ACC112 (cell line): ENCODE measurements around the gene TMC8.

Source experiments
- H2AFZ ChIP-seq: fragments of 200-600 bp; sonication (generic); one replicate; pipeline ENCODE4 v1.6.0; 2017; ENCODE audit warnings: antibody characterized with exemption, low read length; ENCODE audit not compliant: unreplicated experiment
- H3K27ac ChIP-seq: fragments of 200-600 bp; sonication (generic); 2 replicates; pipeline ENCODE4 v1.5.1; 2014; ENCODE audit warnings: low read depth, mild to moderate bottlenecking, antibody characterized with exemption, low read length, moderate library complexity
- H3K27me3 ChIP-seq: fragments of 200-600 bp; sonication (generic); 2 replicates; pipeline ENCODE4 v1.6.1; 2014; ENCODE audit warnings: mild to moderate bottlenecking, antibody characterized with exemption, low read length, moderate library complexity, mixed read lengths; ENCODE audit not compliant: insufficient read depth
- H3K36me3 ChIP-seq: fragments of 200-600 bp; sonication (generic); 2 replicates; pipeline ENCODE4 v1.6.1; 2016; ENCODE audit warnings: mild to moderate bottlenecking, antibody characterized with exemption, low read length, moderate library complexity, mixed read lengths; ENCODE audit not compliant: insufficient read depth
- H3K4me1 ChIP-seq: fragments of 200-600 bp; sonication (generic); one replicate; pipeline ENCODE4 v1.6.1; 2016; ENCODE audit warnings: low read length, mixed read lengths; ENCODE audit not compliant: insufficient read depth, unreplicated experiment, control insufficient read depth
- H3K4me3 ChIP-seq: fragments of 200-600 bp; sonication (generic); 2 replicates; pipeline ENCODE4 v1.5.1; 2014; ENCODE audit warnings: mild to moderate bottlenecking, low read depth, low read length
- H3K79me2 ChIP-seq: fragments of 200-600 bp; sonication (generic); one replicate; pipeline ENCODE4 v1.6.0; 2016; ENCODE audit warnings: low read length; ENCODE audit not compliant: control insufficient read depth, unreplicated experiment, insufficient read depth

The TMC8 gene

GRCh38 chr17:78174870-78175642 is 44.5 kb downstream of the TMC8 start:
- no peak overlapping the region for H3K27ac ChIP-seq
- no peak overlapping the region for H3K4me3 ChIP-seq
- H3K36me3 ChIP-seq: 0 out of 2 replicates have a peak, but pooled peaks cover 4% of the 10 kb centered on the region
- H2AFZ ChIP-seq: no peak overlapping the region
- peaks cover 9% of the 10 kb centered on the region for H3K4me1 ChIP-seq
- no peaks in the 10 kb centered on the region for H3K79me2 ChIP-seq
- no peaks in the 10 kb centered on the region for H3K27me3 ChIP-seq

- peaks cover 13% of the 10 kb centered on the region for H3K4me1 ChIP-seq
- no peak overlapping the region for H3K27ac ChIP-seq
- no peak overlapping the region for H3K4me3 ChIP-seq
- H2AFZ ChIP-seq: no peak overlapping the region
- no peaks in the 10 kb centered on the region for H3K27me3 ChIP-seq
- H3K79me2 ChIP-seq: no peaks in the 10 kb centered on the region
- peaks cover 8% of the 10 kb centered on the region; the same call in 1 of the 2 replicates for H3K36me3 ChIP-seq
Measured at GRCh38 chr17:78175643-78175981, 45.0 kb downstream of the TMC8 start.

- Histone ChIP-seq H3K27me3 (no peaks in the 10 kb centered on the region), H2AFZ (no peak overlapping the region), H3K4me1 (peaks cover 13% of the 10 kb centered on the region), H3K36me3 (peaks cover 8% of the 10 kb centered on the region; the same call in 1 of the 2 replicates), H3K79me2 (no peaks in the 10 kb centered on the region), H3K27ac (no peak overlapping the region), H3K4me3 (no peak overlapping the region)
Measured at GRCh38 chr17:78176548-78177025, 46.0 kb downstream of the TMC8 start.

GRCh38 chr17:78179372-78179771 is 48.8 kb downstream of the TMC8 start:
- Histone ChIP-seq H3K27ac (no peak overlapping the region), H3K79me2 (peaks cover under 1% of the 10 kb centered on the region), H3K4me3 (no peak overlapping the region), H3K36me3 (peaks cover 8% of the 10 kb centered on the region; the same call in 1 of the 2 replicates), H3K27me3 (no peaks in the 10 kb centered on the region), H3K4me1 (peaks cover 13% of the 10 kb centered on the region), H2AFZ (no peak overlapping the region)

GRCh38 chr17:78180083-78180482 is 49.5 kb downstream of the TMC8 start:
- H3K36me3 ChIP-seq: peaks cover 8% of the 10 kb centered on the region; the same call in 1 of the 2 replicates

GRCh38 chr17:78180508-78180907 is 49.9 kb downstream of the TMC8 start:
- Histone ChIP-seq H2AFZ (no peak overlapping the region), H3K27ac (no peak overlapping the region), H3K27me3 (no peaks in the 10 kb centered on the region), H3K4me3 (no peak overlapping the region), H3K36me3 (peaks cover 8% of the 10 kb centered on the region; the same call in 1 of the 2 replicates), H3K4me1 (peaks cover 18% of the 10 kb centered on the region), H3K79me2 (peaks cover 8% of the 10 kb centered on the region)

More at GRCh38 chr17:78180083-78180482, 49.5 kb downstream of the TMC8 start:
- Histone ChIP-seq H3K27ac (no peak overlapping the region), H3K4me1 (peaks cover 15% of the 10 kb centered on the region), H2AFZ (no peak overlapping the region), H3K79me2 (peaks cover 7% of the 10 kb centered on the region), H3K27me3 (no peaks in the 10 kb centered on the region), H3K4me3 (no peak overlapping the region)

- H3K36me3 ChIP-seq: peaks cover 8% of the 10 kb centered on the region; the same call in 1 of the 2 replicates
- H3K4me3 ChIP-seq: no peak overlapping the region
- no peak overlapping the region for H3K27ac ChIP-seq
- peaks cover 14% of the 10 kb centered on the region for H3K79me2 ChIP-seq
- H3K4me1 ChIP-seq: peaks cover 18% of the 10 kb centered on the region
- H2AFZ ChIP-seq: no peak overlapping the region
- H3K27me3 ChIP-seq: no peaks in the 10 kb centered on the region
Measured at GRCh38 chr17:78182504-78182903, 51.9 kb downstream of the TMC8 start.

- Histone ChIP-seq H3K4me1 (peaks cover 18% of the 10 kb centered on the region), H3K27me3 (no peaks in the 10 kb centered on the region), H2AFZ (no peak overlapping the region), H3K79me2 (peaks cover 23% of the 10 kb centered on the region), H3K36me3 (peaks cover 4% of the 10 kb centered on the region; the same call in 1 of the 2 replicates), H3K4me3 (no peak overlapping the region), H3K27ac (no peak overlapping the region)
Measured at GRCh38 chr17:78183916-78184315, 53.3 kb downstream of the TMC8 start.

GRCh38 chr17:78184351-78184750 is 53.8 kb downstream of the TMC8 start:
- H3K27ac ChIP-seq: no peak overlapping the region
- H3K79me2 ChIP-seq: peaks cover 25% of the 10 kb centered on the region
- no peak overlapping the region for H3K4me3 ChIP-seq
- no peaks in the 10 kb centered on the region for H3K27me3 ChIP-seq
- H2AFZ ChIP-seq: no peak overlapping the region
- H3K36me3 ChIP-seq: peaks cover 4% of the 10 kb centered on the region; the same call in 1 of the 2 replicates
- peaks cover 16% of the 10 kb centered on the region for H3K4me1 ChIP-seq

- Histone ChIP-seq H3K27me3 (no peaks in the 10 kb centered on the region), H3K4me1 (peaks cover 11% of the 10 kb centered on the region), H3K36me3 (peaks cover 4% of the 10 kb centered on the region; the same call in 1 of the 2 replicates), H3K79me2 (peaks cover 25% of the 10 kb centered on the region), H2AFZ (no peak overlapping the region), H3K27ac (no peak overlapping the region), H3K4me3 (peak overlapping the region; percentile 92)
Measured at GRCh38 chr17:78184868-78185267, 54.3 kb downstream of the TMC8 start.
